NB4 (cell line): Measurements from ENCODE around the gene CCN2.

Experiments
- CTCF ChIP-seq: IDR thresholded peaks from one replicate; pipeline ENCODE4 v1.5.1; 2012; ENCODE audit warnings: low read depth, low read length
- MAX ChIP-seq: IDR thresholded peaks from 2 replicates; pipeline ENCODE4 v1.6.1; 2011; ENCODE audit warnings: low read depth, low read length
- MYC ChIP-seq: IDR thresholded peaks from 2 replicates; pipeline ENCODE4 v1.6.1; 2011; ENCODE audit warnings: low read depth, low read length
- POLR2A ChIP-seq: IDR thresholded peaks from 2 replicates; pipeline ENCODE4 v1.6.1; 2011; ENCODE audit warnings: mild to moderate bottlenecking; ENCODE audit not compliant: insufficient read length; ENCODE audit errors: extremely low read depth

DNA sequence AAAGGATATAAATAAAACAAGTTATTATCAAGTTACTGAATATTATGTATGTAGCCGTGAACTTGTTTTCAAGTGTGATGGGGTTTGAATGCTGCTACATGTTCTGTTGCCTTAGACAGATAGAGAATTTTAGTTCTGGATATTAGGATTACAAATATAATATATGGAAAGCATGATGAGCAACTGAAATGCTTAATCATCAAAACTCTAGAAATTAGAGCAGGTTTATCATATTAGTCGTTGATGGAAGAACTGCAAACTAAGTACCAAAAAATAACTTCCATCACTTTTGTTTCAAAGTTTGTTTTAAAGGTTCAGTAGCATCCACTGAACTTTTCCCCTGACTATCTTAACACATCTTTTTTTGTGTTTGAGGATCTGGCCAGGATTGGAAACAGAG is 49.1 kb upstream of the CCN2 start:
- TF ChIP-seq CTCF (no peak), POLR2A (no peak), MAX (no peak), MYC (no peak)
